Measurements from ENCODE around the gene PCDHB10. TPM values are rescaled to one million over a fixed set of nuclear protein-coding genes. Genes with fewer than 3 reads are reported as not detected.
"Not testable (repeated sequence)": the region's sequence is repeated elsewhere in the genome, so short reads cannot be mapped to it uniquely, and the experiment has no call there.

The PCDHB10 gene
- polyA plus RNA-seq, 1 donor (not counting 4 experiments of a cell fraction or from before 2014, with no cell fraction given): 0.07 TPM

GRCh38 chr5:141155540-141156374 is 36.4 kb upstream of the PCDHB10 start:
- H3K79me2 ChIP-seq (ENCODE audit: control insufficient read depth, insufficient read depth, low read length): no peaks in the 10 kb centered on the region
- H3K4me2 ChIP-seq (ENCODE audit: control insufficient read depth, extremely low read depth, insufficient read depth, low read depth, low read length): no peak overlapping the region
- dilution Hi-C loops (cut with MboI; ENCODE audit: extremely low pct_ligation_motif_present, low sequenced_read_pairs): no loop called here
- TF ChIP-seq EZH2 (IDR thresholded peaks at IDR 0.05; ENCODE audit: low read length) (no peak), CTCF (optimal IDR thresholded peaks at IDR 0.05 in 1 of 3, IDR thresholded peaks at IDR 0.05 in 1 of 3, conservative IDR thresholded peaks at IDR 0.05 in 1 of 3; ENCODE audit: extremely low read depth in 1 of 3, insufficient read depth in 2 of 3, low read length in 3 of 3) (no peak)
- DNase-seq (ENCODE audit: low read depth, low spot score) (no peak), FAIRE-seq (no peak)
- H3K27ac ChIP-seq (ENCODE audit: control insufficient read depth, insufficient read depth, low read length): no peak overlapping the region
- H3K4me1 ChIP-seq (ENCODE audit: control insufficient read depth, extremely low read depth, insufficient read depth, low read length): no peaks in the 10 kb centered on the region
- H3K9ac ChIP-seq (ENCODE audit: control insufficient read depth, extremely low read depth, insufficient read depth, low read length): no peak overlapping the region
- no peak overlapping the region for H3K4me3 ChIP-seq (ENCODE audit: control insufficient read depth in 2 of 3, extremely low read depth in 1 of 3, insufficient read depth in 2 of 3, low read depth in 1 of 3, low read length in 3 of 3)
- H3K9me1 ChIP-seq (ENCODE audit: control insufficient read depth, extremely low read depth, insufficient read depth, low read length): no peaks in the 10 kb centered on the region
- H4K20me1 ChIP-seq (ENCODE audit: control insufficient read depth, extremely low read depth, insufficient read depth, low read length): no peaks in the 10 kb centered on the region
- no peak overlapping the region for H2AFZ ChIP-seq (ENCODE audit: control insufficient read depth, low read length)
- H3K9me3 ChIP-seq (ENCODE audit: control insufficient read depth, low read depth, low read length): no peaks in the 10 kb centered on the region
- H3K27me3 ChIP-seq (ENCODE audit: control insufficient read depth, extremely low read depth, insufficient read depth, low read length): no peaks in the 10 kb centered on the region
- no peaks in the 10 kb centered on the region for H3K36me3 ChIP-seq (ENCODE audit: control insufficient read depth in 2 of 2, extremely low read depth in 1 of 2, insufficient read depth in 2 of 2, low read length in 2 of 2)

GRCh38 chr5:141157356-141157755 is 34.8 kb upstream of the PCDHB10 start:
- DNase-seq (ENCODE audit: low read depth, low spot score); H3K9me1 ChIP-seq (ENCODE audit: control insufficient read depth, extremely low read depth, insufficient read depth, low read length); H3K4me3 ChIP-seq (ENCODE audit: control insufficient read depth in 2 of 3, extremely low read depth in 1 of 3, insufficient read depth in 2 of 3, low read depth in 1 of 3, low read length in 3 of 3); H3K36me3 ChIP-seq (ENCODE audit: control insufficient read depth in 2 of 2, extremely low read depth in 1 of 2, insufficient read depth in 2 of 2, low read length in 2 of 2); H3K4me2 ChIP-seq (ENCODE audit: control insufficient read depth, extremely low read depth, insufficient read depth, low read depth, low read length); H3K9ac ChIP-seq (ENCODE audit: control insufficient read depth, extremely low read depth, insufficient read depth, low read length); H4K20me1 ChIP-seq (ENCODE audit: control insufficient read depth, extremely low read depth, insufficient read depth, low read length); H3K79me2 ChIP-seq (ENCODE audit: control insufficient read depth, insufficient read depth, low read length); FAIRE-seq; H3K9me3 ChIP-seq (ENCODE audit: control insufficient read depth, low read depth, low read length); H3K27ac ChIP-seq (ENCODE audit: control insufficient read depth, insufficient read depth, low read length); H3K4me1 ChIP-seq (ENCODE audit: control insufficient read depth, extremely low read depth, insufficient read depth, low read length); H2AFZ ChIP-seq (ENCODE audit: control insufficient read depth, low read length); H3K27me3 ChIP-seq (ENCODE audit: control insufficient read depth, extremely low read depth, insufficient read depth, low read length); dilution Hi-C loops (cut with MboI; ENCODE audit: extremely low pct_ligation_motif_present, low sequenced_read_pairs): not testable (repeated sequence)

- FAIRE-seq; DNase-seq (ENCODE audit: low read depth, low spot score); H3K27ac ChIP-seq (ENCODE audit: control insufficient read depth, insufficient read depth, low read length); H2AFZ ChIP-seq (ENCODE audit: control insufficient read depth, low read length); dilution Hi-C loops (cut with MboI; ENCODE audit: extremely low pct_ligation_motif_present, low sequenced_read_pairs); H4K20me1 ChIP-seq (ENCODE audit: control insufficient read depth, extremely low read depth, insufficient read depth, low read length); H3K9ac ChIP-seq (ENCODE audit: control insufficient read depth, extremely low read depth, insufficient read depth, low read length); H3K4me2 ChIP-seq (ENCODE audit: control insufficient read depth, extremely low read depth, insufficient read depth, low read depth, low read length); H3K9me3 ChIP-seq (ENCODE audit: control insufficient read depth, low read depth, low read length); H3K36me3 ChIP-seq (ENCODE audit: control insufficient read depth in 2 of 2, extremely low read depth in 1 of 2, insufficient read depth in 2 of 2, low read length in 2 of 2); H3K4me3 ChIP-seq (ENCODE audit: control insufficient read depth in 2 of 3, extremely low read depth in 1 of 3, insufficient read depth in 2 of 3, low read depth in 1 of 3, low read length in 3 of 3); H3K27me3 ChIP-seq (ENCODE audit: control insufficient read depth, extremely low read depth, insufficient read depth, low read length); H3K9me1 ChIP-seq (ENCODE audit: control insufficient read depth, extremely low read depth, insufficient read depth, low read length); H3K4me1 ChIP-seq (ENCODE audit: control insufficient read depth, extremely low read depth, insufficient read depth, low read length); H3K79me2 ChIP-seq (ENCODE audit: control insufficient read depth, insufficient read depth, low read length): not testable (repeated sequence)
Observed at GRCh38 chr5:141157901-141158300, 34.3 kb upstream of the PCDHB10 start.
